ENCODE results near the gene SAMD1. TPM values are rescaled to one million over a fixed set of nuclear protein-coding genes. Genes with fewer than 3 reads are reported as not detected.
"Not testable (repeated sequence)": the region's sequence is repeated elsewhere in the genome, so short reads cannot be mapped to it uniquely, and the experiment has no call there.

SAMD1 gene
- polyA plus RNA-seq, 1 donor: 45.6 TPM

GRCh38 chr19:14061081-14061749 lies 29.3 kb downstream of the SAMD1 start:
- no peak for DNase-seq (ENCODE audit: low read depth)

GRCh38 chr19:14059652-14060155 lies 30.8 kb downstream of the SAMD1 start:
- DNase-seq (ENCODE audit: low read depth): no peak

- no peak for DNase-seq (ENCODE audit: low read depth)
Observed at GRCh38 chr19:14059093-14059480, 31.5 kb downstream of the SAMD1 start.

- DNase-seq (ENCODE audit: low read depth): no peak
Observed at GRCh38 chr19:14058182-14059092, 32.1 kb downstream of the SAMD1 start.

- DNase-seq (ENCODE audit: low read depth): no peak
Observed at GRCh38 chr19:14056741-14057356, 33.7 kb downstream of the SAMD1 start.

GRCh38 chr19:14056069-14056666 lies 34.4 kb downstream of the SAMD1 start:
- DNase-seq (ENCODE audit: low read depth): no peak

GRCh38 chr19:14055396-14055795 lies 35.2 kb downstream of the SAMD1 start:
- no peak for DNase-seq (ENCODE audit: low read depth)

GRCh38 chr19:14054721-14055120 lies 35.8 kb downstream of the SAMD1 start:
- DNase-seq (ENCODE audit: low read depth): no peak

- no peak for DNase-seq (ENCODE audit: low read depth)
Observed at GRCh38 chr19:14054099-14054498, 36.5 kb downstream of the SAMD1 start.

GRCh38 chr19:14053500-14053899 lies 37.1 kb downstream of the SAMD1 start:
- no peak for DNase-seq (ENCODE audit: low read depth)

- no peak for DNase-seq (ENCODE audit: low read depth)
Observed at GRCh38 chr19:14053032-14053431, 37.5 kb downstream of the SAMD1 start.

GRCh38 chr19:14052470-14052869 lies 38.1 kb downstream of the SAMD1 start:
- DNase-seq (ENCODE audit: low read depth): no peak

- no peak for DNase-seq (ENCODE audit: low read depth)
Observed at GRCh38 chr19:14051980-14052379, 38.6 kb downstream of the SAMD1 start.

GRCh38 chr19:14050961-14051360 lies 39.6 kb downstream of the SAMD1 start:
- DNase-seq (ENCODE audit: low read depth): not testable (repeated sequence)

GRCh38 chr19:14050512-14050911 lies 40.0 kb downstream of the SAMD1 start:
- DNase-seq (ENCODE audit: low read depth): no peak

GRCh38 chr19:14048443-14049153 lies 42.0 kb downstream of the SAMD1 start:
- DNase-seq (ENCODE audit: low read depth): no peak

- DNase-seq (ENCODE audit: low read depth): not testable (repeated sequence)
Observed at GRCh38 chr19:14047866-14048265, 42.7 kb downstream of the SAMD1 start.

GRCh38 chr19:14042659-14043608 lies 47.6 kb downstream of the SAMD1 start:
- peak; percentile 62 for DNase-seq (ENCODE audit: low read depth)

GRCh38 chr19:14039181-14039580 lies 51.4 kb downstream of the SAMD1 start:
- DNase-seq (ENCODE audit: low read depth): no peak

Measured in forelimb muscle (tissue), 1 donor.